ENCODE measurements around the gene SFMBT2. TPM values are rescaled to one million over a fixed set of nuclear protein-coding genes. Genes with fewer than 3 reads are reported as not detected.

The SFMBT2 gene
- total RNA-seq, 2 experiments from 2014 or later = 7.9 to 8.3 TPM

GRCh38 chr10:7189909-7190308 lies 220.9 kb downstream of the SFMBT2 start:
- Histone ChIP-seq H4K20me1 (ENCODE audit: insufficient read depth, low read length) (no peaks in the 10 kb centered on the region), H3K79me2 (ENCODE audit: insufficient read depth, low read depth, low read length) (no peaks in the 10 kb centered on the region), H2AFZ (ENCODE audit: low read length) (no peak overlapping the region), H3K9me3 (ENCODE audit: low read length) (no peaks in the 10 kb centered on the region), H3K4me3 (ENCODE audit: low read depth, low read length, poor library complexity, severe bottlenecking) (no peak overlapping the region), H3K27ac (ENCODE audit: low read depth, low read length, poor library complexity, severe bottlenecking) (no peak overlapping the region), H3K4me2 (ENCODE audit: low read length) (no peak overlapping the region), H3K36me3 (ENCODE audit: insufficient read depth, low read length) (no peaks in the 10 kb centered on the region), H3K9me2 (ENCODE audit: insufficient read depth, low read length) (no peaks in the 10 kb centered on the region), H3K4me1 (ENCODE audit: insufficient read depth, low read length, poor library complexity, severe bottlenecking) (peaks cover 7% of the 10 kb centered on the region)
- intact Hi-C loops (cut with micrococcal nuclease; ENCODE audit: unreplicated experiment) = no loop called here
- no peak for DNase-seq (ENCODE audit: low spot score)
- TF ChIP-seq CTCF (conservative IDR thresholded peaks at IDR 0.05; ENCODE audit: low read length) = no peak
- TF ChIP-seq EZH2phosphoT487 (IDR thresholded peaks at IDR 0.05; ENCODE audit: borderline replicate concordance, low read depth, low read length) = no peak
- BruUV-seq (replicated peaks) = no TSS peak
- POLR2A ChIA-PET = no interaction called here
- CTCF ChIA-PET (ENCODE audit: unreplicated experiment) = no interaction called here

- no peak overlapping the region for H3K27ac ChIP-seq (ENCODE audit: low read depth, low read length, poor library complexity, severe bottlenecking)
- H2AFZ ChIP-seq (ENCODE audit: low read length) = no peak overlapping the region
- BruUV-seq (replicated peaks) = no TSS peak
- no peaks in the 10 kb centered on the region for H3K9me3 ChIP-seq (ENCODE audit: low read length)
- intact Hi-C loops (cut with micrococcal nuclease; ENCODE audit: unreplicated experiment) = no loop called here
- H3K9me2 ChIP-seq (ENCODE audit: insufficient read depth, low read length) = no peaks in the 10 kb centered on the region
- H3K4me1 ChIP-seq (ENCODE audit: insufficient read depth, low read length, poor library complexity, severe bottlenecking) = peaks cover 7% of the 10 kb centered on the region
- no peak overlapping the region for H3K4me2 ChIP-seq (ENCODE audit: low read length)
- H3K36me3 ChIP-seq (ENCODE audit: insufficient read depth, low read length) = no peaks in the 10 kb centered on the region
- no peaks in the 10 kb centered on the region for H3K79me2 ChIP-seq (ENCODE audit: insufficient read depth, low read depth, low read length)
- no peak overlapping the region for H3K4me3 ChIP-seq (ENCODE audit: low read depth, low read length, poor library complexity, severe bottlenecking)
- CTCF ChIA-PET (ENCODE audit: unreplicated experiment) = no interaction called here
- TF ChIP-seq CTCF (conservative IDR thresholded peaks at IDR 0.05; ENCODE audit: low read length) (no peak), EZH2phosphoT487 (IDR thresholded peaks at IDR 0.05; ENCODE audit: borderline replicate concordance, low read depth, low read length) (no peak)
- no peak for DNase-seq (ENCODE audit: low spot score)
- H4K20me1 ChIP-seq (ENCODE audit: insufficient read depth, low read length) = no peaks in the 10 kb centered on the region
- POLR2A ChIA-PET = no interaction called here
Measured at GRCh38 chr10:7188456-7189050, 222.3 kb downstream of the SFMBT2 start.

DNA sequence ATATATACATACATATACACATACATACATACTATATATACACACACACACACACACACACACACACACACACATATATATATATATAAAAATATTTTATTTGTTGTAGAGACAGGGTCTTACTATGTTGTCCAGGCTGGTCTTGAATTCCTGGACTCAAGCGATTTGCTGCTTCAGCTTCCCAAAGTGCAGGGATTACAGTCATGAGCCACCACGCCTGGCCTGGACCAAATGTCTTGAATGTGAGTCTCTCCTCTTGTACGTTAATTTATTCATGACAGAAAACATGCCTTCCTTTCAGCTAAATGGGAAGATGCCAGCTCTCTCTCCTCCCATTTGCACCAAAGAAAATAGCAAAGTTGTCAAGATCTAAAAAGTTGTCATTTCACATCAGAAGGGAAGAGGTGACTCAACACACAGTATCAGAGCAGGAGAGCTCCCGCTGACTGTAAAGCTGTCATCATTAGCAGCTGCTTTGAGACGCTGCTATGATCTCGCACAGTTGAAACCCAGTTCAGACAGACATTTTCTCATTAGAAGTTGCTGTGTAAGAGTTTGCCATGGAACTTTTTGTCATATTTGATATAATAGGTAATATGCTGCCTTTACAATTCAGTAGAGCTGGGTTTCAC lies 224.3 kb downstream of the SFMBT2 start:
- H2AFZ ChIP-seq (ENCODE audit: low read length) = no peak overlapping the region
- no peak for DNase-seq (ENCODE audit: low spot score)
- intact Hi-C loops (cut with micrococcal nuclease; ENCODE audit: unreplicated experiment) = no loop called here
- H3K4me1 ChIP-seq (ENCODE audit: insufficient read depth, low read length, poor library complexity, severe bottlenecking) = no peaks in the 10 kb centered on the region
- TF ChIP-seq CTCF (conservative IDR thresholded peaks at IDR 0.05; ENCODE audit: low read length) = no peak
- no peak for TF ChIP-seq EZH2phosphoT487 (IDR thresholded peaks at IDR 0.05; ENCODE audit: borderline replicate concordance, low read depth, low read length)
- BruUV-seq (replicated peaks) = no TSS peak
- no peak overlapping the region for H3K4me2 ChIP-seq (ENCODE audit: low read length)
- no peaks in the 10 kb centered on the region for H3K9me3 ChIP-seq (ENCODE audit: low read length)
- no peak overlapping the region for H3K27ac ChIP-seq (ENCODE audit: low read depth, low read length, poor library complexity, severe bottlenecking)
- ChIA-PET POLR2A (interaction anchor here (0.6 to 1.2 kb wide), 2 partner anchors 13 to 148 kb away, joined by 3 read pairs; no protein-coding TSS in a partner anchor), CTCF (ENCODE audit: unreplicated experiment) (interaction anchor here (0.6 kb wide), 1 partner anchor 24 kb away, joined by 3 read pairs; no protein-coding TSS in a partner anchor)
- H4K20me1 ChIP-seq (ENCODE audit: insufficient read depth, low read length) = no peaks in the 10 kb centered on the region
- H3K79me2 ChIP-seq (ENCODE audit: insufficient read depth, low read depth, low read length) = no peaks in the 10 kb centered on the region
- H3K9me2 ChIP-seq (ENCODE audit: insufficient read depth, low read length) = no peaks in the 10 kb centered on the region
- H3K36me3 ChIP-seq (ENCODE audit: insufficient read depth, low read length) = no peaks in the 10 kb centered on the region
- H3K4me3 ChIP-seq (ENCODE audit: low read depth, low read length, poor library complexity, severe bottlenecking) = no peak overlapping the region

Data from OCI-LY7 (cell line).